Mesenchymal stem cell (in vitro differentiated cells and primary cell): ENCODE data around the gene POFUT2.

Source experiments
- DNase-seq: peaks from one replicate; pipeline ENCODE4 v3.0.0-alpha.2; 2013
- H2AFZ ChIP-seq: one replicate; pipeline ENCODE4 v1.6.1; 2013; ENCODE audit warnings: low read depth, mild to moderate bottlenecking, control low read depth, inconsistent platforms, low read length, moderate library complexity
- H2AK5ac ChIP-seq: 2 replicates; pipeline ENCODE4 v1.6.1; 2013; ENCODE audit warnings: low read length, moderate library complexity, mild to moderate bottlenecking, inconsistent platforms; ENCODE audit not compliant: severe bottlenecking
- H2BK120ac ChIP-seq: one replicate; pipeline ENCODE4 v1.6.1; 2013; ENCODE audit warnings: low read depth, mild to moderate bottlenecking, inconsistent platforms, low read length, moderate library complexity
- H2BK12ac ChIP-seq, 2 experiments: one replicate each; pipeline ENCODE4 v1.6.1; 2013; ENCODE audit warnings: inconsistent platforms in 2 of 2, low read length in 2 of 2, mild to moderate bottlenecking in 2 of 2, moderate library complexity in 2 of 2, control low read depth in 1 of 2
- H2BK15ac ChIP-seq: one replicate; pipeline ENCODE4 v1.6.1; 2013; ENCODE audit warnings: mild to moderate bottlenecking, low read depth, inconsistent platforms; ENCODE audit not compliant: poor library complexity, severe bottlenecking
- H2BK5ac ChIP-seq: 2 replicates; pipeline ENCODE4 v1.6.1; 2013; ENCODE audit warnings: low read depth, mild to moderate bottlenecking, low read length, control low read depth, inconsistent platforms; ENCODE audit not compliant: poor library complexity, severe bottlenecking
- H3K14ac ChIP-seq, 2 experiments: one replicate each; pipeline ENCODE4 v1.6.1; 2013; ENCODE audit warnings: inconsistent platforms in 2 of 2, low read length in 2 of 2, control low read depth in 1 of 2, mild to moderate bottlenecking in 1 of 2, moderate library complexity in 1 of 2
- H3K18ac ChIP-seq, 2 experiments: one replicate each; pipeline ENCODE4 v1.6.1; 2013; ENCODE audit warnings: inconsistent platforms in 2 of 2, low read length in 2 of 2, control low read depth in 1 of 2, low read depth in 1 of 2, mild to moderate bottlenecking in 1 of 2
- H3K23ac ChIP-seq, 2 experiments: one replicate each; pipeline ENCODE4 v1.6.1; 2013; ENCODE audit warnings: inconsistent platforms in 2 of 2, low read length in 2 of 2, mild to moderate bottlenecking in 2 of 2, moderate library complexity in 2 of 2, control low read depth in 1 of 2
- H3K27ac ChIP-seq: 2 replicates; pipeline ENCODE4 v1.5.1; 2013; ENCODE audit warnings: mild to moderate bottlenecking, moderate library complexity, low read length, control low read depth, inconsistent platforms; ENCODE audit not compliant: poor library complexity, severe bottlenecking
- H3K27me3 ChIP-seq, 2 experiments: 2 replicates each; pipeline versions ENCODE4 v1.6.1 to v1.7.0; 2013; ENCODE audit warnings: low read length in 2 of 2, mild to moderate bottlenecking in 2 of 2, moderate library complexity in 2 of 2, control low read depth in 1 of 2, inconsistent platforms in 1 of 2; ENCODE audit not compliant: control insufficient read depth in 1 of 2, insufficient read depth in 1 of 2
- H3K36me3 ChIP-seq, 2 experiments: 2 replicates each; pipeline versions ENCODE4 v1.6.1 to v1.7.0; 2013; ENCODE audit warnings: low read length in 2 of 2, control low read depth in 1 of 2, inconsistent platforms in 1 of 2, low read depth in 1 of 2, mild to moderate bottlenecking in 1 of 2; ENCODE audit not compliant: insufficient read depth in 2 of 2, control insufficient read depth in 1 of 2
- H3K4ac ChIP-seq, 2 experiments: one replicate each; pipeline ENCODE4 v1.6.1; 2013; ENCODE audit warnings: inconsistent platforms in 2 of 2, low read length in 2 of 2, mild to moderate bottlenecking in 2 of 2, moderate library complexity in 2 of 2, control low read depth in 1 of 2, low read depth in 1 of 2
- H3K4me1 ChIP-seq: 2 replicates; pipeline ENCODE4 v1.6.1; 2013; ENCODE audit warnings: low read depth, low read length, control low read depth; ENCODE audit not compliant: control insufficient read depth, insufficient read depth
- H3K4me2 ChIP-seq: 2 replicates; pipeline ENCODE4 v1.6.1; 2013; ENCODE audit warnings: low read length, mild to moderate bottlenecking, inconsistent platforms; ENCODE audit not compliant: poor library complexity, severe bottlenecking
- H3K4me3 ChIP-seq, 2 experiments: 2 replicates each; pipeline versions ENCODE4 v1.5.1 to v1.7.0; 2013; ENCODE audit warnings: low read length in 2 of 2, mild to moderate bottlenecking in 2 of 2, control low read depth in 1 of 2, low read depth in 1 of 2; ENCODE audit not compliant: insufficient read depth in 1 of 2
- H3K79me1 ChIP-seq: replicated peaks from 2 replicates; pipeline ENCODE4 v1.6.1; 2013; ENCODE audit warnings: mild to moderate bottlenecking, control low read depth, low read length, inconsistent platforms; ENCODE audit not compliant: poor library complexity, severe bottlenecking
- H3K9ac ChIP-seq: 2 replicates; pipeline ENCODE4 v1.7.0; 2013; ENCODE audit warnings: mild to moderate bottlenecking, low read length, moderate library complexity
- H3K9me3 ChIP-seq: 2 replicates; pipeline ENCODE4 v1.7.0; 2013; ENCODE audit warnings: mild to moderate bottlenecking, low read length; ENCODE audit not compliant: control insufficient read depth
- H4K8ac ChIP-seq: one replicate; pipeline ENCODE4 v1.6.1; 2013; ENCODE audit warnings: inconsistent platforms, mild to moderate bottlenecking, low read length, moderate library complexity
- H4K91ac ChIP-seq: one replicate; pipeline ENCODE4 v1.6.1; 2013; ENCODE audit warnings: mild to moderate bottlenecking, low read length, inconsistent platforms
- WGBS: methylation state at CpG from one replicate; pipeline ENCODE4 v1.1.7; 2013; ENCODE audit warnings: mixed read lengths; 5-methylcytosine and 5-hydroxymethylcytosine counted together

POFUT2 gene

GRCh38 chr21:45248301-45248892, 39.3 kb downstream of the POFUT2 start:
- 73% methylated on average over 10 of the region's 13 CpGs for WGBS
- no peak overlapping the region for H3K18ac ChIP-seq
- no peak overlapping the region for H4K8ac ChIP-seq
- no peak overlapping the region for H3K4ac ChIP-seq
- no peak overlapping the region for H2BK12ac ChIP-seq
- peaks cover 23% of the 10 kb centered on the region for H3K9me3 ChIP-seq
- no peak overlapping the region for H2BK5ac ChIP-seq
- no peak overlapping the region for H2BK120ac ChIP-seq
- H3K27me3 ChIP-seq: peaks cover 4 to 47% of the 10 kb centered on the region in 2 experiments
- H3K14ac ChIP-seq: no peak overlapping the region
- H4K91ac ChIP-seq: no peak overlapping the region
- H3K4me1 ChIP-seq: peaks cover 10% of the 10 kb centered on the region
- H2BK15ac ChIP-seq: no peak overlapping the region
- no peak overlapping the region for H3K23ac ChIP-seq
- no peaks in the 10 kb centered on the region for H3K79me1 ChIP-seq
- DNase-seq: no peak
- H3K27ac ChIP-seq: no peak overlapping the region
- H3K4me2 ChIP-seq: no peak overlapping the region
- H3K4me3 ChIP-seq: peak overlapping the region in 1 of 2 experiments; percentile 76
- H2AK5ac ChIP-seq: no peak overlapping the region
- no peaks in the 10 kb centered on the region for H3K36me3 ChIP-seq
- H3K9ac ChIP-seq: peak overlapping the region; percentile 65
- no peak overlapping the region for H2AFZ ChIP-seq

DNA sequence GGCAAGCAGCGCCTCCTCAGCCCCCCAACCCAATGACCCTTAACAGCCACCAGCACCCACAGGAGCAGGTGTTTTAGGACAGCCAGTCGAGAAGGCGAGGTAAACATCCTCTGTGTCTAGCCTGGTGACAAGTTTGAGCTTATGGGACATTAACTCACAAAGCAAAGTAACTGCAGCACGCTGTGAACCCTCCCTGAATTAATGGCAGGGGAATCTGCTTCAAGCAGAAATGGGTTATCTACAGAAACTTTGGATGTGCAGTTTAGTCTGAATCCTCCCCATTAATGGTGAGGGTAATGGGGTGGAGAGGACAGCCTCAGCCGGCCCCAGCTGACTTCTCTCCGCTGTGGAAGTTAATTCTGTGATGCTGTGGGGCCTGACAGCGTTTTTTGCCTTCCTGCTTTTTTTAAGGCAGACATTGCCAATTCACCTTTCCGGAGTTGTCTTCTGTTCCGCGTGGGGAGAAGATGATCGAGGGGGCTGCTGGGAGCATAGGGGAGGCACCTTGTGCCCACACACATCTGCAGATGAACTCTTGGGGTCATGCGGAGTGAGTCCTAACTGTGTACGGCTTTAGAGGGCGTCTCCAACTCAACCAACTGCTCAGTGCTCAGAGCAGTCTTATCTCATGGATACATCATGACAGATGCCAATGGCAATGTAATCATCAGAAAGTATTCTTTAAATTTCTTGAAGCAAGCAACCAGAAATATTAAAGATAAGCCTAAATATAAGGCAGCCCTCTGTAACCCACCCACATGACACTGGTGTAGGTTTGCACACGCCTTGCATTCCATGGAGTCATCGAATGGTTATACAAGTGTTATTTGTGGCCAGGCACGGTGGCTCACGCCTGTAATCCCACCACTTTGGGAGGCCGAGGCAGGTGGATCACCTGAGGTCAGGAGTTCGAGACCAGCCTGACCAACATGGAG, 41.0 kb downstream of the POFUT2 start:
- Histone ChIP-seq H2AK5ac (no peak overlapping the region), H4K8ac (no peak overlapping the region), H3K9ac (no peak overlapping the region), H4K91ac (no peak overlapping the region), H3K36me3 (no peaks in the 10 kb centered on the region), H3K79me1 (no peaks in the 10 kb centered on the region), H2BK120ac (no peak overlapping the region), H2BK15ac (no peak overlapping the region), H3K4ac (no peak overlapping the region), H3K27me3 (peaks cover 4 to 37% of the 10 kb centered on the region in 2 experiments), H3K23ac (no peak overlapping the region), H3K27ac (no peak overlapping the region), H3K4me1 (peaks cover 4% of the 10 kb centered on the region), H3K4me3 (no peak overlapping the region), H2AFZ (peak overlapping the region; percentile 0), H2BK12ac (no peak overlapping the region), H2BK5ac (no peak overlapping the region), H3K14ac (no peak overlapping the region), H3K9me3 (peaks cover 32% of the 10 kb centered on the region), H3K18ac (no peak overlapping the region), H3K4me2 (no peak overlapping the region)
- DNase-seq: no peak
- WGBS: 88% methylated on average over 19 of the region's 20 CpGs

DNA sequence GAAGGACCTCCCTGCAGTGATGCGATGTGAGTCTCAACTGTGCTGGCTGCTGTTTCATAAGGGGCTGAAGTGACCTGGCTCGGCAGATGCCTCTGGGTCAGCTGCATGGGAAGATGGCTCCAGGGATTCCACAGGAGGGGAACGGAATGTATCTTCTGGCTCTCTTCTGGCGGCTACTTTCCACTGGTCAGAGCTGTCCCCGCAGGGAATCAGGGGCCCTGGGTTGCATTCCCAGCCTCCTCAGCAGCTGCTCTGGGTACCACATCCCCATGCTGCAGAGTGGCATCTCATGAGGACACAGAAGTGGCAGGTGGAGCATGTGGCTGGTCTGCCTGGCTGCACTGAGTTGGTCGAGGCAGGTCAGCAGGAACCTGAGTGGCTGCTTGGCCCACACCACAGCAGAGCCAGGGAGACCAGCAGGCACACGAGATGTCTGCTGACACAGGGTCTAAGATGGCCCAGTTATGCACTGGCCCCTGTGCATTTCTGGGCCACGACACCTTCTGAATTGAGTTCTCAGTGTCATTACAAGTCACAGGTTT, 42.8 kb downstream of the POFUT2 start:
- peaks cover 4% of the 10 kb centered on the region for H3K4me1 ChIP-seq
- no peak overlapping the region for H3K4ac ChIP-seq
- H3K9ac ChIP-seq: no peak overlapping the region
- no peak overlapping the region for H3K27ac ChIP-seq
- WGBS: 89% methylated on average over 8 of the region's 8 CpGs
- no peak for DNase-seq
- H2BK120ac ChIP-seq: no peak overlapping the region
- no peak overlapping the region for H2BK5ac ChIP-seq
- no peak overlapping the region for H2AK5ac ChIP-seq
- H3K79me1 ChIP-seq: no peaks in the 10 kb centered on the region
- peaks cover 39% of the 10 kb centered on the region for H3K9me3 ChIP-seq
- H3K14ac ChIP-seq: no peak overlapping the region
- no peak overlapping the region for H2AFZ ChIP-seq
- no peak overlapping the region for H4K8ac ChIP-seq
- no peak overlapping the region for H2BK15ac ChIP-seq
- no peak overlapping the region for H3K23ac ChIP-seq
- no peaks in the 10 kb centered on the region for H3K36me3 ChIP-seq
- peaks cover 4 to 37% of the 10 kb centered on the region in 2 experiments for H3K27me3 ChIP-seq
- H2BK12ac ChIP-seq: no peak overlapping the region
- H3K4me2 ChIP-seq: no peak overlapping the region
- no peak overlapping the region for H3K18ac ChIP-seq
- H3K4me3 ChIP-seq: no peak overlapping the region
- H4K91ac ChIP-seq: no peak overlapping the region

DNA sequence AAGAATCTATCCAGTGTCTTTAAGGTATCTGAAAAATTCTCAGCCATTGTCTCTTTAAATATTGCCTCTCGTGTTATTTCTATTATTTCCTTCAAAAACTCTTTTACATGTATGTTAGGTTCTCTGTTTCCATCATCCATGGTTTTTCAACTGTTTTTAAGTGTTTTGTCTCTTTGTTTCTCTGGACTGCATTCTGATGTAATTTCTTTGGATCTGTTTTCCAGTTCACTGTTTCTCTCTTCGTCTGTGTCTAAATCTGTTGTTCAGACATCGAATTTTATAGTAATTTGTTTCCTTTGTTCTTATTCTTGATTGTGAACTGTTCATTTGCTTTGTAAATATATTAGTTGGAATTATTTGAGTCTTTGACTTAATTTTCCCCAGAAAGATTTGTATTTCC, 44.1 kb downstream of the POFUT2 start:
- no peaks in the 10 kb centered on the region for H3K36me3 ChIP-seq
- no peak overlapping the region for H3K18ac ChIP-seq
- 59% methylated on average over 2 of the region's 3 CpGs for WGBS
- no peak overlapping the region for H2AK5ac ChIP-seq
- no peak overlapping the region for H2BK15ac ChIP-seq
- H2AFZ ChIP-seq: no peak overlapping the region
- H3K4me2 ChIP-seq: no peak overlapping the region
- H3K79me1 ChIP-seq: no peaks in the 10 kb centered on the region
- H3K14ac ChIP-seq: no peak overlapping the region
- no peak overlapping the region for H2BK120ac ChIP-seq
- H3K4me1 ChIP-seq: peaks cover under 1% of the 10 kb centered on the region
- no peak overlapping the region for H3K23ac ChIP-seq
- no peak overlapping the region for H2BK5ac ChIP-seq
- no peak overlapping the region for H3K4ac ChIP-seq
- H4K8ac ChIP-seq: no peak overlapping the region
- peaks cover 39% of the 10 kb centered on the region for H3K9me3 ChIP-seq
- no peak overlapping the region for H3K4me3 ChIP-seq
- no peak overlapping the region for H4K91ac ChIP-seq
- no peak overlapping the region for H3K27ac ChIP-seq
- peaks cover 4 to 38% of the 10 kb centered on the region in 2 experiments for H3K27me3 ChIP-seq
- H2BK12ac ChIP-seq: no peak overlapping the region
- DNase-seq: no peak
- no peak overlapping the region for H3K9ac ChIP-seq
